ENCODE measurements around the gene AMY2A.
"Not testable (repeated sequence)": the region's sequence is repeated elsewhere in the genome, so short reads cannot be mapped to it uniquely, and the experiment has no call there.

DNA sequence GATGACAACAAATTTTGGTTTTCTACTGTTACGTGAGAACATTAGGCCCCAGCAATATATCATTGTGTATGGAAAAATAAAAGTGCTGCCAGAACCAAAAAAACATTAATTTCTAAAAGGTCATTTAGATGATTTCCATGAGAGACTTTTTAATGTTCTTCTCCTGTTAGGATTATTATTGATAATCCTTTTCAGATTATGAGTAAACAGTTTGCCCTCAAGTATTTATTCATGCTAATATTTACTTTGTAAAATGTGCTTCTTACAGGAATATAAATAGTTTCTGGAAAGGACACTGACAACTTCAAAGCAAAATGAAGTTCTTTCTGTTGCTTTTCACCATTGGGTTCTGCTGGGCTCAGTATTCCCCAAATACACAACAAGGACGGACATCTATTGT, 45.9 kb upstream of the AMY2A start, which contains the start of gene AMY2B:
- not testable (repeated sequence) for TF ChIP-seq CTCF (conservative IDR thresholded peaks at IDR 0.05; ENCODE audit: low read depth, low read length); CHD1 (IDR thresholded peaks at IDR 0.05; ENCODE audit: low read depth, low read length); POLR2A (IDR thresholded peaks at IDR 0.05; ENCODE audit: low read depth, low read length); USF2 (IDR thresholded peaks at IDR 0.05; ENCODE audit: low read depth, low read length); SMC3 (IDR thresholded peaks at IDR 0.05; ENCODE audit: low read depth, low read length); RAD21 (IDR thresholded peaks at IDR 0.05; ENCODE audit: low read length); ELK1 (IDR thresholded peaks at IDR 0.05; ENCODE audit: borderline replicate concordance, low read depth, low read length); CEBPB (IDR thresholded peaks at IDR 0.05; ENCODE audit: low read depth, low read length); MAFK (IDR thresholded peaks at IDR 0.05; ENCODE audit: low read depth, low read length)
